ENCODE data around the gene SFMBT1.

Gene SFMBT1

DNA sequence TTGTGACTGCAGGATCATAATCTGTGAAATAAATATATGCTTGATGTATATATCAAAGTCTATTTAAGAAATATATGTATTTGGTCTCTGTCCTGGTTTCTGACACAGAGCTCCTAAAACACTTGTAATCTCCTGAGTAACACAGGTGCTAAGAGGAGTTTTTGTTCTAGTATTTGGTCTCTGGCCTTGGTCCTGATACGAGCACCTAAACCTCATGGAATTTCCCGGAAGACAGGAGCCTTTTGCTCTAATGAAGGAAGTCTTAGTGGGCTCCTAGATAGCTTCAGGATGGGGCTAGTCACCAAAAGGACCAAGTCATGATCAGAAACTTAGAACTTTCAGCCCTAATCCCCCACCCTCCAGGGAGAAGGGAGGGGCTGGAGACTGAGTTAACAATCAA lies 191.9 kb downstream of the SFMBT1 start:
- TF ChIP-seq CTCF (IDR thresholded peaks at IDR 0.05; ENCODE audit: control insufficient read depth, insufficient read depth, low read depth, low read length, missing control alignments) = no peak
- no peak overlapping the region for H3K4me3 ChIP-seq (ENCODE audit: control insufficient read depth, low read depth, low read length)
- no peak for DNase-seq (ENCODE audit: low read depth)

Data from AG09309 (cell line).